ENCODE data around the gene ASCC3.

The ASCC3 gene

GRCh38 chr6:100488244-100488643 lies 392.9 kb downstream of the ASCC3 start:
- no peak overlapping the region for H3K4me3 ChIP-seq (ENCODE audit: low read depth, low read length)
- no peak for TF ChIP-seq CTCF (IDR thresholded peaks at IDR 0.05; ENCODE audit: borderline replicate concordance, insufficient read depth, low read depth, low read length)

- H3K4me3 ChIP-seq (ENCODE audit: low read depth, low read length) = no peak overlapping the region
- no peak for TF ChIP-seq CTCF (IDR thresholded peaks at IDR 0.05; ENCODE audit: borderline replicate concordance, insufficient read depth, low read depth, low read length)
These were observed 393.5 kb downstream of the ASCC3 start for GRCh38 chr6:100487638-100488037.

GRCh38 chr6:100485268-100485667 lies 395.9 kb downstream of the ASCC3 start:
- no peak for TF ChIP-seq CTCF (IDR thresholded peaks at IDR 0.05; ENCODE audit: borderline replicate concordance, insufficient read depth, low read depth, low read length)
- H3K4me3 ChIP-seq (ENCODE audit: low read depth, low read length) = no peak overlapping the region

- no peak for TF ChIP-seq CTCF (IDR thresholded peaks at IDR 0.05; ENCODE audit: borderline replicate concordance, insufficient read depth, low read depth, low read length)
- no peak overlapping the region for H3K4me3 ChIP-seq (ENCODE audit: low read depth, low read length)
These were observed 396.7 kb downstream of the ASCC3 start for GRCh38 chr6:100484474-100484873.

GRCh38 chr6:100482698-100483097 lies 398.4 kb downstream of the ASCC3 start:
- TF ChIP-seq CTCF (IDR thresholded peaks at IDR 0.05; ENCODE audit: borderline replicate concordance, insufficient read depth, low read depth, low read length) = no peak
- no peak overlapping the region for H3K4me3 ChIP-seq (ENCODE audit: low read depth, low read length)

GRCh38 chr6:100479179-100480035 lies 401.7 kb downstream of the ASCC3 start:
- TF ChIP-seq CTCF (IDR thresholded peaks at IDR 0.05; ENCODE audit: borderline replicate concordance, insufficient read depth, low read depth, low read length) = peak; percentile 54; the same call in 1 of the 2 replicates
- no peak overlapping the region for H3K4me3 ChIP-seq (ENCODE audit: low read depth, low read length)

Measured in GM12875 (cell line).